Endothelial cell of umbilical vein (primary cell): ENCODE data around the gene PLEKHM2. TPM values are rescaled to one million over a fixed set of nuclear protein-coding genes. Genes with fewer than 3 reads are reported as not detected.
A peak's percentile ranks its signal among the peaks of the same experiment; 100 is the strongest.

Experiments
- BruUV-seq: library from RNA; stranded (reverse); fragments of 400-500 nt; replicated peaks from 2 replicates; lab custom pipeline; 2021; lab: Mats Ljungman, UMichigan
- CTCF ChIA-PET: fragments of 300-600, 350-600 bp; sonication (Branson Sonifier 250); formaldehyde crosslinking; loops from one replicate; lab custom pipeline; 2021; ENCODE audit warnings: antibody characterized with exemption, inconsistent platforms; lab: Charles Lee
- POLR2A ChIA-PET: fragments of 300-600, 350-600 bp; sonication (Branson Sonifier 250); formaldehyde crosslinking; loops from one replicate; lab custom pipeline; 2021; ENCODE audit warnings: antibody characterized with exemption, inconsistent platforms; lab: Charles Lee
- DNase-seq: peaks from one replicate; pipeline ENCODE4 v3.0.0-alpha.2; 2011; ENCODE audit warnings: low read depth, low spot score
- FAIRE-seq: peaks from 2 replicates; lab custom pipeline; 2011; peaks lifted over from hg19 to GRCh38; lab: Jason Lieb, UNC
- H2AFZ ChIP-seq: 2 replicates; pipeline ENCODE4 v1.6.0; 2012; ENCODE audit warnings: low read depth, low read length, control low read depth, inconsistent platforms
- H3K27ac ChIP-seq: 2 replicates; pipeline ENCODE4 v1.5.1; 2011; ENCODE audit warnings: low read depth, mild to moderate bottlenecking, control low read depth, low read length, moderate library complexity; ENCODE audit not compliant: insufficient read depth
- H3K27me3 ChIP-seq, 2 experiments: 2 replicates each; pipeline versions ENCODE4 v1.6.0 to v1.6.1; 2011; ENCODE audit warnings: low read length in 2 of 2, mixed read lengths in 1 of 2; ENCODE audit not compliant: control insufficient read depth in 2 of 2, insufficient read depth in 2 of 2
- H3K36me3 ChIP-seq, 2 experiments: 2 replicates in 1 of 2; 3 replicates in 1 of 2; pipeline ENCODE4 v1.5.1; 2011; ENCODE audit warnings: low read length in 2 of 2, mild to moderate bottlenecking in 1 of 2, moderate library complexity in 1 of 2; ENCODE audit not compliant: control insufficient read depth in 2 of 2, insufficient read depth in 2 of 2; ENCODE audit errors: extremely low read depth in 1 of 2
- H3K4me1 ChIP-seq: 3 replicates; pipeline ENCODE4 v1.5.1; 2011; ENCODE audit warnings: mild to moderate bottlenecking, low read length; ENCODE audit not compliant: control insufficient read depth, insufficient read depth; ENCODE audit errors: extremely low read depth
- H3K4me2 ChIP-seq: 2 replicates; pipeline ENCODE4 v1.6.1; 2011; ENCODE audit warnings: low read length, control low read depth, mixed read lengths; ENCODE audit not compliant: insufficient read depth
- H3K4me3 ChIP-seq, 3 experiments: fragments of 200-600 bp in 1 of 3; sonication (generic), shearing (Covaris generic) in 1 of 3; replicated peaks in 1 of 3; 2 replicates each; pipeline ENCODE4 v1.5.1; 2011 to 2016; ENCODE audit warnings: control low read depth in 3 of 3, low read length in 3 of 3, mild to moderate bottlenecking in 2 of 3, inconsistent platforms in 1 of 3, low read depth in 1 of 3, moderate library complexity in 1 of 3; ENCODE audit not compliant: insufficient read depth in 1 of 3
- H3K79me2 ChIP-seq: 2 replicates; pipeline ENCODE4 v1.6.0; 2012; ENCODE audit warnings: low read length, inconsistent platforms; ENCODE audit not compliant: control insufficient read depth, insufficient read depth
- H3K9ac ChIP-seq: replicated peaks from 2 replicates; pipeline ENCODE3; 2011; ENCODE audit warnings: low read length, control low read depth; ENCODE audit not compliant: insufficient read depth; ENCODE audit errors: extremely low read depth
- H3K9me1 ChIP-seq: replicated peaks from 3 replicates; pipeline ENCODE4 v1.6.0; 2011; ENCODE audit warnings: mild to moderate bottlenecking, low read length; ENCODE audit not compliant: control insufficient read depth, insufficient read depth; ENCODE audit errors: extremely low read depth
- H3K9me3 ChIP-seq: replicated peaks from 2 replicates; pipeline ENCODE4 v1.5.1; 2012; ENCODE audit warnings: low read length, inconsistent platforms; ENCODE audit not compliant: control insufficient read depth, insufficient read depth
- H4K20me1 ChIP-seq: replicated peaks from 2 replicates; pipeline ENCODE3; 2011; ENCODE audit warnings: mild to moderate bottlenecking, low read length; ENCODE audit not compliant: control insufficient read depth, insufficient read depth; ENCODE audit errors: extremely low read depth
- CTCF ChIP-seq, 2 donors: IDR thresholded peaks; 1 replicate in 1 of 2; 2 replicates in 1 of 2; pipeline ENCODE4 v1.5.1; 2011; ENCODE audit warnings: low read length in 2 of 2, mild to moderate bottlenecking in 2 of 2, moderate library complexity in 2 of 2, control low read depth in 1 of 2, inconsistent platforms in 1 of 2, low read depth in 1 of 2; ENCODE audit not compliant: insufficient read depth in 1 of 2; ENCODE audit errors: extremely low read depth in 1 of 2
- EZH2 ChIP-seq: IDR thresholded peaks from 2 replicates; pipeline ENCODE4 v1.6.1; 2012; ENCODE audit warnings: borderline replicate concordance, low read depth, mild to moderate bottlenecking, moderate library complexity, low read length, inconsistent platforms; ENCODE audit not compliant: severe bottlenecking
- FOS ChIP-seq: IDR thresholded peaks from 2 replicates; pipeline ENCODE4 v1.6.1; 2011; ENCODE audit warnings: mild to moderate bottlenecking, low read length, moderate library complexity, borderline replicate concordance; ENCODE audit not compliant: insufficient read depth
- GATA2 ChIP-seq: IDR thresholded peaks from 2 replicates; pipeline ENCODE4 v1.7.0; 2011; ENCODE audit warnings: low read depth, mild to moderate bottlenecking, moderate library complexity, mixed read lengths, low read length; ENCODE audit not compliant: insufficient read length, insufficient read depth
- JUN ChIP-seq: IDR thresholded peaks from 2 replicates; pipeline ENCODE4 v1.6.1; 2011; ENCODE audit warnings: borderline replicate concordance, low read depth; ENCODE audit not compliant: insufficient read length, insufficient read depth
- MAX ChIP-seq: IDR thresholded peaks from 2 replicates; pipeline ENCODE4 v1.6.1; 2011; ENCODE audit not compliant: insufficient read depth, insufficient read length
- MYC ChIP-seq: IDR thresholded peaks from one replicate; pipeline ENCODE4 v1.6.1; 2011; ENCODE audit warnings: mild to moderate bottlenecking, low read depth, low read length
- POLR2A ChIP-seq: IDR thresholded peaks from 2 replicates; pipeline ENCODE4 v1.6.1; 2012; ENCODE audit warnings: low read depth, mild to moderate bottlenecking, control low read depth, low read length
- POLR2AphosphoS5 ChIP-seq: IDR thresholded peaks from 2 replicates; pipeline ENCODE4 v1.6.1; 2012; ENCODE audit warnings: low read depth, mild to moderate bottlenecking, control low read depth, low read length, moderate library complexity; ENCODE audit not compliant: insufficient read depth
- dilution Hi-C: fragments of 300-500 bp; cut with MboI; formaldehyde crosslinking; loops from one replicate; pipeline ENCODE4 v1.15.0; 2019; ENCODE audit warnings: low sequenced_read_pairs; ENCODE audit not compliant: extremely low pct_ligation_motif_present
- intact Hi-C: fragments of 100-400 bp; cut with micrococcal nuclease; formaldehyde crosslinking; loops from one replicate; pipeline ENCODE4 v1.10.0; 2022
- polyA plus RNA-seq, 4 experiments: library from polyadenylated mRNA; depleted of rRNA in 3 of 4; stranded (reverse) in 3 of 4; unstranded in 1 of 4; fragments of >200 nt; gene quantifications; 2 replicates each; pipeline versions ENCODE4 v1.2.1 to v1.2.3, GENCODE V29; 2011 to 2012; ENCODE audit warnings: missing spikeins in 1 of 4
- total RNA-seq: library from RNA; stranded (reverse); gene quantifications from 2 replicates; pipeline ENCODE4 v1.2.3, GENCODE V29; 2021

Gene PLEKHM2
- total and polyA plus RNA-seq, 2 donors (not counting 3 experiments of a cell fraction or from before 2014, with no cell fraction given), result 60.6 to 67.5 TPM

DNA sequence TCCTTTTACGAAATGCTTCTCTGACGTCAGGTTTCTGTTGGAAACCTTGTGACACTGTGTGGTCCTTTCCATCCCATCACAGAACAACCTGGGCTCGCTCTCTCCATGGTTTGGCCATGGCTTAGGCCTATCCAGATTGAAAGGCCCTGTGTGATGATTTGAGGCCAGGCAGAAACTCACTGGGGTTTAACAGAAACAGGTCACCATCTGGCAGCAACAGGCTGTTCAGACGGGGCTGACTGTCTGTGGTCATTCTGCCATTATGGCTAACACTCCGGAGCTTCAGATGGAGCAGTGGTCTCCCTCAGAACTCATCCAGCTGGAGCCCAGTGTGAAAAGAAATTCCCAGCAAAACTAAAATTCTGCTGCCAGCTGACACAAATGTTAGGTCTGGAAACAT is 9.3 kb downstream of the PLEKHM2 start:
- dilution Hi-C loops (no loop called here), intact Hi-C loops (no loop called here)
- Histone ChIP-seq H3K4me3 (no peak overlapping the region), H3K36me3 (peaks cover 0 to 2% of the 10 kb centered on the region in 2 experiments), H3K9me1 (no peaks in the 10 kb centered on the region), H3K4me1 (peaks cover 17% of the 10 kb centered on the region), H4K20me1 (no peaks in the 10 kb centered on the region), H3K9ac (no peak overlapping the region), H3K4me2 (no peak overlapping the region), H3K79me2 (peaks cover 56% of the 10 kb centered on the region), H3K9me3 (no peaks in the 10 kb centered on the region), H3K27me3 (no peaks in the 10 kb centered on the region), H2AFZ (no peak overlapping the region), H3K27ac (no peak overlapping the region)
- ChIA-PET CTCF (no interaction called here), POLR2A (no interaction called here)
- TF ChIP-seq EZH2, result no peak
- TF ChIP-seq MYC, result no peak
- no peak for TF ChIP-seq FOS
- no peak for DNase-seq
- FAIRE-seq, result no peak
- BruUV-seq, result no TSS peak

- intact Hi-C loops (no loop called here), dilution Hi-C loops (no loop called here)
- FAIRE-seq (peak; percentile 31), DNase-seq (no peak)
- H3K4me1 ChIP-seq, result peaks cover 10% of the 10 kb centered on the region
- H3K79me2 ChIP-seq, result peaks cover 42% of the 10 kb centered on the region
- ChIA-PET POLR2A (no interaction called here), CTCF (interaction anchor here (1.2 kb wide), 1 partner anchor 9 kb away, joined by 3 read pairs; no protein-coding TSS in a partner anchor)
- no peak overlapping the region for H3K27ac ChIP-seq
- H3K36me3 ChIP-seq, result no peaks in the 10 kb centered on the region
- H2AFZ ChIP-seq, result no peak overlapping the region
- no peak overlapping the region for H3K9ac ChIP-seq
- no peaks in the 10 kb centered on the region for H3K27me3 ChIP-seq
- no peak overlapping the region for H3K4me2 ChIP-seq
- no peak overlapping the region for H3K4me3 ChIP-seq
- no peaks in the 10 kb centered on the region for H3K9me1 ChIP-seq
- no TSS peak for BruUV-seq
- no peak for TF ChIP-seq FOS
- no peak for TF ChIP-seq EZH2
- TF ChIP-seq CTCF (IDR thresholded peaks at IDR 0.05; ENCODE audit: extremely low read depth in 1 of 2, insufficient read depth in 1 of 2, low read depth in 1 of 2, low read length in 2 of 2), result no peak
- TF ChIP-seq MAX, result no peak
- no peak for TF ChIP-seq POLR2AphosphoS5
- no peak for TF ChIP-seq POLR2A
- TF ChIP-seq MYC, result no peak
- TF ChIP-seq JUN, result no peak
- no peak for TF ChIP-seq GATA2
- peaks cover 2% of the 10 kb centered on the region for H4K20me1 ChIP-seq
- H3K9me3 ChIP-seq, result no peaks in the 10 kb centered on the region
These were observed 12.9 kb downstream of the PLEKHM2 start for GRCh38 chr1:15696956-15697521.
